KG1 (cell line): ENCODE data around the gene IP6K3.

Source experiments
- DNase-seq: peaks from one replicate; lab custom pipeline; 2025; lab: John Stamatoyannopoulos, UW

Gene IP6K3

GRCh38 chr6:33746651-33747100, at the start of gene IP6K3:
TSS of gene IP6K3 (minus strand) at chr6:33746905. CDS start at chr6:33735476, 11,429 bp downstream.
- no peak for DNase-seq

GRCh38 chr6:33794910-33795623, 48.4 kb upstream of the IP6K3 start:
- no peak for DNase-seq

DNA sequence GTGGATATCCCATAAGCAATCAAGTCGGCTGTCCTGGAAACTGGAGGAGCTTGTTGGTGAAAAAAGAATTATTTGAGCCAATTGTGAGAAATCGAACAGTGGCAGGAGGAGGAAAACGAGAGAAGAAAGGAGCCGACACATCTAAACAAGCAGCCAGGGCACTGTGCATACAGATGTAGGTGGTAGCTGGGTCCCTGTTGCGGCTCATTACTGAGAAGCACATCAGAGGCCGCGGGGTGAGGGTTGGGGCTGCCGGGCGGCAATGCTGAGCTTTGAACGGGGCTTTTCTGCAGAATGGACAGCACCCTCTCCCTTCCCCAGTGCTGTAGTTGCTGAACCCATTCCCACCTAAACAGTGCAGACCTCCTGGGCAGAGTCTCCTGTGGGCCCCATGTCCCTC, 46.3 kb upstream of the IP6K3 start:
- DNase-seq, result no peak

DNA sequence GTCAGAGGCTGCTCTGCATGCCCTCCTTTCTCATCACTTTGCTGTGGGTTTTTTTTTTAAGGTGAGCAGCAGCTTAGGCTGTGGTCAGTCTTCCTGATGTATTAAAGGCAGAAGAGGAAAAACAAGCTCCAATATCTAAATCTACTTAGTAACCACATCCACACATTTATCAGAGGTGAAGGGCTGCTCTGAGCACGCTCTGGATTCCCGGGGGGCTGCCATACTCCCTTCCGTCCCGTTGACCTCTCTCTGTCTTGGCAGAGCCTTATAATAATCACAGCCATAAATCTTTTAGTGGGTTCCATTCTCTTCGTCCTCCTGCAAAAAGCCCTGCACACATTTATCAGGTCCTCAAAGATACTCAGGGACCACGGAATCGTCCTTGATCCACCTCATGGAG, 44.9 kb upstream of the IP6K3 start:
- no peak for DNase-seq

GRCh38 chr6:33790910-33791309, 44.2 kb upstream of the IP6K3 start:
- no peak for DNase-seq

- no peak for DNase-seq
Measured at GRCh38 chr6:33790379-33790778, 43.7 kb upstream of the IP6K3 start.

GRCh38 chr6:33789550-33789895, 42.8 kb upstream of the IP6K3 start:
- no peak for DNase-seq

DNA sequence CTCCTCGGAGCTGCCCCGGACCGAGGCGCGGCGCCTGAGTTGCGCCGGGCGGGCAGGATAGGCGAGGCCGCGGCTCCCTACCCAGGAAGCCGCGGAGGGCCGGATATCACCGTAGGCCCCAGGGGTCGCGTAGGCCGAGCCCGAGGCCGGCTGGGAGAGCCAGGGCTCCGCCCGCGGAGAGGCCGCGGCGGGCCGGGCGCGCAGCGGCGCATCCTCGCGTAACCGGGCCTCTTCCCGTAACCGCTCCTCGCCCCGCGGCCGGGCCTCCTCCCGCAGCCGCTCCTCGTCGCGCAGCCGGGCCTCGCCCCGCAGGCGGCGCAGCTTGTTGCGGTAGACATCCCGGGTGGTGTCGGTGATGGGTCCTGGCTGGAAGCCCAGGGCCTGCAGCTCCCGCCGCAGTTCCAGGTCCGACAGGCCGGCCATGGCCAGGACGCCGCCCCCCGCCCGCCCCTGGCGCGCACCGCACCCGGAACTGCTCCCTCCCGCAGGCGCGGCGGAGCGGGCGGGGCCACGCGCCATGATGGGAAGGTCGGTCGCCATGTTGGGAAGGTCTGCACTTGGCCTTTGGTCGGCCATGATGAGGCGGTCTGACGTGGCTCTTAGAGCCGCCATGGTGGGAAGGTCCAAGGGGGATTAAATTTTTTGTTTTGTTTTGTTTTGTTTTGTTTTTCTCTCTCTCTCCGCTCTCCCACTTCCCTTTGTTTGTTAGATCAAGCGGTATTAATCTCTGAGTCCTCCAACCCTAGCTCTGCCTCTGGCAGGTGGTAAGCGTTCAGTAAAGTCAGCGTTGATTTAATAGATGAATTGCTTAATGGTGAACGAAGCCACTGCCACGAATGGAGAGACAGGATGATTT, 42.2 kb upstream of the IP6K3 start, which contains the start of gene LEMD2:
Gene LEMD2, minus strand, starts transcription at position 437 of the 856 bp plus-strand sequence. Its CDS starts 14 bp downstream, at position 423.
- DNase-seq, result peak; percentile 86

DNA sequence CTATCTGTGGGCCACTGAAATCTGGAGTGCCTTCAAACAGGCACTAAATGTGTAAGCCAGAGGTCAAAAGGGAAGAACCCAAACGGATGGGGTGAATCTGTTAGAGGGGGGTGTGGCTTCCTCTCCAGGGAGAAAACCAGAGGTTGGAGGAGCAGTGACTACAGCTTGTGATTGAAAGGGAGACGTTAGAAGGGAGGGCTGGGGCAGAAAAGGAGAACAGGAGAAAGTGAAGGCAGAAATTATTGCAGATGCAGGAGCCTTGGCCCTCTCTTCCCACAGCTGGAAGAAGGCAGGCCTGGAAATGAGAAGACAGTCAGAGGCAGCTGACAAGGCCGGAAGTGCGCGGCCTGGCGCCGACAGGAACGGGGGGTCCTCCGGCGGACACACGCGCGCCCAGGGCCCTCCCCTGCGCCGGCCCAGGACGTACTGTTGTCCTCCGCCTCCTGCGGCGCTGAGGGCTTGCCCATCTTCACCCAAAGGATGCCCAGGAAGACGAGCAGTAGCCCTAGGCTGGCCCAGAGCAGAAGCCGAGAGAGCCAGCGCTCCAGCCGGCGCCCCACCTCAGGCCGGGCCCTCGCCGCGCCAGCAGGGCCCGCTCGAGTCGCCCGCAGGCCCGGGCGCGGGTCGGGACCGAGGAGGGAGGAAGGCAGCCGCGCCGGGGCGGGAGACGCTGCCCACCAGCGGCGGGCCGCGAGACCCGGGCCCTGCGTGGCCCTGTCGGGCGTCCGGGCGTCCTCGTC, 41.4 kb upstream of the IP6K3 start:
- no peak for DNase-seq

GRCh38 chr6:33787346-33787953, 40.7 kb upstream of the IP6K3 start:
- DNase-seq, result no peak

DNA sequence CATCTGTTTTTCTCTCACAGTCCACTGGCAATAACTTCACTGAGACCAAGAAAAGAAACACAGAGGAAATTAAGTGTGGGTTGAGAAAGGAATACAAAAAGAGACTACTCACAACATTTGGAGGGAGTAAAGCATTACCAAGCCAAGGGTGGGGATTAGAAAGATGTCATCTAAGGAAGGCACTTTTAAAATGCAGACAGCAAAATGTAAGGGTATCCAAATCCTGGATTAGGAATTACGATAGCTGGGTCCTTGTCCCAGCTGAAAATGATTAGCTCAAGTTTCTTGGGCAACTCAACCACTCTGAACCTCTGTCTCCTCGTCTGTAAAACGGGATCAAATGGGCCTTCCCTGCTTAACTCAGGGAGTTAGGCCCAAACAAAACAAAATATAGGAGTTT, 40.0 kb upstream of the IP6K3 start:
- no peak for DNase-seq

DNA sequence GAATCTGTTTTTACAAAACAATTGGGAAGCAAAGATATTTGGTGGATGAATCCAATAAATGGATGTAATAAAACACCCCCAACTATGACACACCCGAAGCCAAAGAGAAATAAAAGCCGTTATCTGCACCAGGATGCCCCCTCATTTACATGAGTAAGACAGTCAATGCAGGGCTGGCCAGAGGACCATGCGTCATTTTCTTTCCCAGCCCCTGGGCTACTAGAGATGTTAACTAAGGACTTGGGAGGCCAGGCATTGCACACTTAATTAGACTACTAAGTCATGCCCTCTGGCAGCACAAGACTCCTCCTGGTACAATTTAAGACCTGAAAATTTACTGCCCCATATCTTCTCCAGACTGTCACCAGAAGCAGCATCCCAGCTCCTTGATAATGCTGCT, 39.1 kb upstream of the IP6K3 start:
- no peak for DNase-seq

DNA sequence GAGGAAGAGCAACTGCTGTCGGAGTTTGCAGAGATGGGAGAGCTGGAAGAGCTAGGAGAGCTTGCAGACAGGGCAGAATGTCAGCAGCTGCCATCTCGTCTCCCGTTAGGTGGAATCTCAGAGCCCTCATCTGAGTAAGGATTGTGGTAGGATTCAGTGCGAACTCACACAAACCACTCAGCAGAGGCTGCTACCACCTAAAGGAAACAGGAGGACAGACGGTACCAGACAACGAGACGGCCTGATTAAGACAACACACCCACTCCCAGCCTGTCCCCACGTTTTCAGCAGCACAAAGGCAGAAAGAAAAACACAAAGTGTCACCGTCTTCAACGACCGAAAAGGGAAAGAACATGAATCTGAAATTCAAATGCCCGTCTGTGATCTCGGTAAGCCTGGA, 38.1 kb upstream of the IP6K3 start:
- no peak for DNase-seq

DNA sequence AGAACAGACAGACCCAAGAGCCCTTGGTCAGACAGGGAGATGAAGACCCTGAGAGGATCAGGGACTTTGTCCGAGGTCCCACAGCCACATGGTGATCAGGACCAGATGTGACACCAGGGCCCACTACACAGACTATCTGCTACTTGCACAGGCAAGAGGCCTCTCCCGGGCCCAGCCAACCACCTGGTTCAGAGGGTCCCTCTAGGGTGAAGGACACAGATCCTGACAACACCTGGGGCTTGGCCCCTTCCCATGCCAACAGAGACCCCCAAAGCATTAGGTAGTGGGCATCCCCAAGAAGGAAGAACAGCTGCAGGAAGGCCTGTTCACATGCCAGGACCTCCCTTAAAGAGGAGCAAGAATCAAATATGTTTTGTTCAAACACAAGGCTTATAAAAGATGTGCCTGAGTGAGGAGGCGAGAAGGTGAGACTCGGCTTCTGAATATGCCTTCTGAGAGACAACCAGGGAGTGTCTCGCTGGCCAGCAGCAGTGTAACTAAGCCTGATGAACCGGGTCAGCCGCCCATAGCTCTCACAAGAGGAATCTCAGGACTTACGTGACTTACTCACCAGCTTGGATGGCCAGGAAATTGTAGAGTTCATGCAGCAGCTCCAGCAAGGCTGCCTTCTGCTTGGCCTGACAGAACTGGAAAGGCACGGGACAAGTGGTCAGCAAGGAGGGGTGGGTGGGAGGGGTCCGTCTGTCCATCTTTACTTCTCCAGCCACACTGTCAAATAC, 37.2 kb upstream of the IP6K3 start:
- DNase-seq, result no peak

DNA sequence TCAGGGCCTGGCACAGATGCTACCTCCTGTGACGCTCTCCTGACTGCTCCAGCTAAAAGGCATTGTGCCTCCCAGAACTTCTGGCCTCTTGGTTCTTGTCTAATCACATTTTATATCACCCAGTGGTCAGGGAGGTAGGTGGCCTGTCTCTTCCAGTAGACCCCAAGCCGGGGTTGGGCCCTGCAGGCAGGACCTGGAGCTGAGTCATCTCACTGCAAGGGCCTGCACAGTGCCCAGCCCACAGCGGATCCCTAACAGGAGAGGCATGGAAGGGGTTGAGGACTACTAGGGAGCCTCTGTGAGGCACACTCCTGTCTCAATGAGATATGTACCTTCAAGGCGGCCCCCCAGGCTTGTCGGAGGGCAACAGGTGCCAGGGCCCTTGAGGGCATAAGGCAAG, 35.9 kb upstream of the IP6K3 start:
- no peak for DNase-seq

- DNase-seq, result no peak
Measured at GRCh38 chr6:33781131-33781975, 34.6 kb upstream of the IP6K3 start.

DNA sequence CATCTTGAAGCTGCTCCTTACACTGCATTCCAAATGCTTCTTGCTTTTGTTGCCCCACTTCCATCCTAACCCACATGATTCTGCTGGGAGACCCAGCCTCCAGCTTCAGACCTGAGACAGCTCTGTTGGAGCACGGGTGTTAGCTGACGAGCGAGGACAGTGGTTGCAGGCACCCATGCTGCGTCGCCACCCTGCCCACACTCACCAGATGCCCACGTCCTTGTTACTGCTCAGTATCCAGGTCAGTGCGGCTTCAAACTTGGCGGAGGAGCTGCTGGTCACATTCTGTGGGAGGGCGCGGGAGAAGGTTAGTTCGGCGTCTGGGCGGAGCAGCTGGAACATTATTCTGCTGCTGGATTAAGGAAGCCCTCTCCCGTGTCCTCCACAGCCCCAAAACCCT, 33.2 kb upstream of the IP6K3 start:
- no peak for DNase-seq

- no peak for DNase-seq
Measured at GRCh38 chr6:33779290-33779689, 32.6 kb upstream of the IP6K3 start.

DNA sequence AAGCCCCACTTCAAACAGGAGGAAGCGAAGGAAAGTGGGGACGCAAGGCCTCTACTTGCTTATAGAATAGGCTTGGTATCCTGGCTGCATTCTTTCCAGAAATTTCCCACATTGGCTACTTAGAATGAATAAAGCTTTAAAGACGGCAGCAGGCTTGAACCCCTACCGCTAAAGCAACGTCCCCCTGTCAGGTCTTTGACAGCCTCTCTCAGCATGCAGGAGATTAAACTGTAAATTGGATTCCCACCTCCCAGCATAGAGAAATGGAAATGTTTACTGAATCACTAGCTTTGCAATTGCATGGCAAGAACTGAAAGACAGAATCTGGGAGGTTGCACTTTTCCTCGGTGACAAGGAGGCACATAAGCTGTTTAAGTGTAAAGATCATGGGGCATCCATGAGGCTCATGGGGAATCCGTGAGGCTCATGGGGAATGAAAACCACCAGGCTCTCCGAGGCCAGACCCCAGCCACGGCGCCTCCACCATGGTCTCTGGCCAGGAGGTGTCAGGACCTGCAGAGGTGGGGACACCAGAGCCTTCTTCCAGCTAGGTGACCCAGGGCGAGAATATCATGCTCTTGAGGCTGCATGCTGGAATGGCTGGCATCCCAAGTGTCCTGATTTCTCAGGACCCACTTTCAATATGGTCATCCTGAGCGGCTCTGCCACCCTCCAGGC, 31.9 kb upstream of the IP6K3 start:
- DNase-seq, result no peak
